ENCODE results near the gene KIF6.

DNA sequence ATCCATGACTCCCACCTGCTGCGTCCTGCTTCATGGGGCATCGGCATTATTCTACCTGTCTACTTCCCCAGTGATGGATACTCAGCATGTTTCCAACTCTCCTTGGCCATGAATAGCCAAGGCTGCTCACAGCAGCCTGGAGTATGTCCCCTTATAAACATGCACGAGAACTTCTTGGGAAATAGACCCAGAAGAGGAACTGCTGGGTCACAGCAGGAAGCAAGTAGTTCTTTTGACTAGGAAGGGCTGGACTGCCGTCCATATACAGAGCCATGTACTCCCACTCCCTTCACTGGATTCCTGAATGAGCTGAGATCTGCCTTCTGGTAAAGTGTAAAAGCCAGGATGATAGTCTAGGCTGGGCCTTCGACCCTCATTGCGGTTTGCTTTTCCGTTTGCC is 296.4 kb downstream of the KIF6 start:
- TF ChIP-seq, protein P1, sequence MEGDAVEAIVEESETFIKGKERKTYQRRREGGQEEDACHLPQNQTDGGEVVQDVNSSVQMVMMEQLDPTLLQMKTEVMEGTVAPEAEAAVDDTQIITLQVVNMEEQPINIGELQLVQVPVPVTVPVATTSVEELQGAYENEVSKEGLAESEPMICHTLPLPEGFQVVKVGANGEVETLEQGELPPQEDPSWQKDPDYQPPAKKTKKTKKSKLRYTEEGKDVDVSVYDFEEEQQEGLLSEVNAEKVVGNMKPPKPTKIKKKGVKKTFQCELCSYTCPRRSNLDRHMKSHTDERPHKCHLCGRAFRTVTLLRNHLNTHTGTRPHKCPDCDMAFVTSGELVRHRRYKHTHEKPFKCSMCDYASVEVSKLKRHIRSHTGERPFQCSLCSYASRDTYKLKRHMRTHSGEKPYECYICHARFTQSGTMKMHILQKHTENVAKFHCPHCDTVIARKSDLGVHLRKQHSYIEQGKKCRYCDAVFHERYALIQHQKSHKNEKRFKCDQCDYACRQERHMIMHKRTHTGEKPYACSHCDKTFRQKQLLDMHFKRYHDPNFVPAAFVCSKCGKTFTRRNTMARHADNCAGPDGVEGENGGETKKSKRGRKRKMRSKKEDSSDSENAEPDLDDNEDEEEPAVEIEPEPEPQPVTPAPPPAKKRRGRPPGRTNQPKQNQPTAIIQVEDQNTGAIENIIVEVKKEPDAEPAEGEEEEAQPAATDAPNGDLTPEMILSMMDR (IDR thresholded peaks at IDR 0.05): no peak
- TF ChIP-seq EP300 (IDR thresholded peaks at IDR 0.05) (no peak), MAFK (IDR thresholded peaks at IDR 0.05; ENCODE audit: partially characterized antibody) (no peak), CHD4 (IDR thresholded peaks at IDR 0.05; ENCODE audit: borderline replicate concordance) (no peak), POLR2A (IDR thresholded peaks at IDR 0.05; ENCODE audit: low read length) (no peak), RAD21 (conservative IDR thresholded peaks at IDR 0.05 in 1 of 2, IDR thresholded peaks at IDR 0.05 in 1 of 2) (no peak)
- TF ChIP-seq, protein P2, sequence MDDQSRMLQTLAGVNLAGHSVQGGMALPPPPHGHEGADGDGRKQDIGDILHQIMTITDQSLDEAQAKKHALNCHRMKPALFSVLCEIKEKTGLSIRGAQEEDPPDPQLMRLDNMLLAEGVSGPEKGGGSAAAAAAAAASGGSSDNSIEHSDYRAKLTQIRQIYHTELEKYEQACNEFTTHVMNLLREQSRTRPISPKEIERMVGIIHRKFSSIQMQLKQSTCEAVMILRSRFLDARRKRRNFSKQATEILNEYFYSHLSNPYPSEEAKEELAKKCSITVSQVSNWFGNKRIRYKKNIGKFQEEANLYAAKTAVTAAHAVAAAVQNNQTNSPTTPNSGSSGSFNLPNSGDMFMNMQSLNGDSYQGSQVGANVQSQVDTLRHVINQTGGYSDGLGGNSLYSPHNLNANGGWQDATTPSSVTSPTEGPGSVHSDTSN (IDR thresholded peaks at IDR 0.05): no peak

Measured in A549 (cell line).